PC-9 (cell line): ENCODE measurements around the gene TM9SF1. TPM values are rescaled to one million over a fixed set of nuclear protein-coding genes. Genes with fewer than 3 reads are reported as not detected.

Source experiments
- BruUV-seq: library from RNA; stranded (reverse); fragments of 400-500 nt; replicated peaks from 2 replicates; lab custom pipeline; 2021; lab: Mats Ljungman, UMichigan
- CTCF ChIA-PET: fragments of 300-600 bp; sonication (Branson Sonifier 250); formaldehyde crosslinking; loops from one replicate; lab custom pipeline; 2022; ENCODE audit warnings: antibody characterized with exemption; lab: Charles Lee
- POLR2A ChIA-PET: fragments of 300-600 bp; sonication (Branson Sonifier 250); formaldehyde crosslinking; loops from one replicate; lab custom pipeline; 2022; ENCODE audit warnings: antibody characterized with exemption; ENCODE audit not compliant: unreplicated experiment; lab: Charles Lee
- DNase-seq, 2 experiments: peaks; one replicate each; pipeline versions ENCODE4 v3.0.0 to v3.0.0-alpha.2; 2015 to 2022; ENCODE audit warnings: mixed read lengths in 1 of 2
- H2AFZ ChIP-seq: fragments of 200-600 bp; sonication (generic); 2 replicates; pipeline ENCODE4 v1.8.1; 2017; ENCODE audit warnings: antibody characterized with exemption
- H3F3A ChIP-seq: fragments of 200-600 bp; sonication (generic); 2 replicates; pipeline ENCODE4 v1.8.1; 2017; ENCODE audit warnings: antibody characterized with exemption, mild to moderate bottlenecking, low read depth; ENCODE audit not compliant: insufficient read depth
- H3K27ac ChIP-seq: fragments of 200-600 bp; sonication (generic); 2 replicates; pipeline ENCODE4 v1.6.1; 2016; ENCODE audit warnings: mixed run types
- H3K27me3 ChIP-seq: fragments of 200-600 bp; sonication (generic); 2 replicates; pipeline ENCODE4 v1.6.1; 2016; ENCODE audit warnings: low read depth, mixed run types; ENCODE audit not compliant: insufficient read depth
- H3K36me3 ChIP-seq: fragments of 200-600 bp; sonication (generic); 2 replicates; pipeline ENCODE4 v1.6.1; 2016; ENCODE audit warnings: low read depth, mixed run types
- H3K4me1 ChIP-seq: fragments of 200-600 bp; sonication (generic); replicated peaks from 2 replicates; pipeline ENCODE4 v1.6.1; 2016; ENCODE audit warnings: mixed run types; ENCODE audit not compliant: insufficient read depth
- H3K4me2 ChIP-seq: fragments of 200-600 bp; sonication (generic); 2 replicates; pipeline ENCODE4 v1.6.1; 2017; ENCODE audit warnings: mixed run types
- H3K4me3 ChIP-seq: fragments of 200-600 bp; sonication (generic); 2 replicates; pipeline ENCODE4 v1.6.1; 2016; ENCODE audit warnings: mixed run types
- H3K79me2 ChIP-seq: fragments of 200-600 bp; sonication (generic); 2 replicates; pipeline ENCODE4 v1.6.1; 2017; ENCODE audit warnings: low read depth, mixed run types
- H3K9me2 ChIP-seq: fragments of 200-600 bp; sonication (generic); 2 replicates; pipeline ENCODE4 v1.8.1; 2017; ENCODE audit warnings: mild to moderate bottlenecking; ENCODE audit not compliant: insufficient read depth
- H3K9me3 ChIP-seq: fragments of 200-600 bp; sonication (generic); 2 replicates; pipeline ENCODE4 v1.8.1; 2016; ENCODE audit warnings: low read depth; ENCODE audit not compliant: insufficient read depth
- H4K20me1 ChIP-seq: fragments of 200-600 bp; sonication (generic); 2 replicates; pipeline ENCODE4 v1.8.1; 2017; ENCODE audit not compliant: insufficient read depth
- CTCF ChIP-seq: fragments of 200-600 bp; sonication (generic); conservative IDR thresholded peaks from 2 replicates; pipeline ENCODE4 v1.6.1; 2017; ENCODE audit warnings: mixed run types, antibody characterized with exemption, mild to moderate bottlenecking, moderate library complexity
- EZH2 ChIP-seq: fragments of 200-600 bp; sonication (generic); IDR thresholded peaks from 2 replicates; pipeline ENCODE4 v1.8.0; 2017; ENCODE audit warnings: antibody characterized with exemption, low read depth
- intact Hi-C: fragments of 100-400 bp; cut with micrococcal nuclease; formaldehyde crosslinking; loops from one replicate; pipeline ENCODE4 v1.10.0; 2022; ENCODE audit not compliant: unreplicated experiment
- total RNA-seq: library from RNA; stranded (reverse); gene quantifications from 2 replicates; pipeline ENCODE4 v1.2.3, GENCODE V29; 2021

TM9SF1 gene
- total RNA-seq, 1 experiment from 2014 or later, result 37.3 TPM

GRCh38 chr14:24164518-24164991 lies 30.7 kb downstream of the TM9SF1 start:
- POLR2A ChIA-PET, result no interaction called here

GRCh38 chr14:24162093-24162492 lies 33.1 kb downstream of the TM9SF1 start:
- no peak overlapping the region for H2AFZ ChIP-seq
- TSS peak; percentile 51 for BruUV-seq
- no peaks in the 10 kb centered on the region for H3K27me3 ChIP-seq

More at GRCh38 chr14:24164518-24164991, 30.7 kb downstream of the TM9SF1 start:
- Histone ChIP-seq H3K4me1 (peaks cover 13% of the 10 kb centered on the region), H3K27me3 (no peaks in the 10 kb centered on the region), H3K36me3 (no peaks in the 10 kb centered on the region; the same call in 1 of the 2 replicates), H3F3A (no peaks in the 10 kb centered on the region; the same call in 1 of the 2 replicates), H3K4me2 (no peak overlapping the region), H4K20me1 (no peaks in the 10 kb centered on the region), H3K27ac (no peak overlapping the region), H3K9me2 (no peaks in the 10 kb centered on the region), H3K4me3 (no peak overlapping the region), H3K9me3 (no peaks in the 10 kb centered on the region), H3K79me2 (no peaks in the 10 kb centered on the region), H2AFZ (no peak overlapping the region)
- no peak for DNase-seq
- CTCF ChIA-PET, result no interaction called here
- intact Hi-C loops, result loop anchor here (5.0 kb wide), 1 partner anchor 72 kb away; the partner anchor contains the start of gene PCK2
- TF ChIP-seq EZH2 (no peak), CTCF (no peak)
- BruUV-seq, result no TSS peak

More at GRCh38 chr14:24162093-24162492, 33.1 kb downstream of the TM9SF1 start:
- H3K36me3 ChIP-seq, result no peaks in the 10 kb centered on the region; the same call in 1 of the 2 replicates
- intact Hi-C loops, result loop anchor here (5.0 kb wide), 1 partner anchor 70 kb away; the partner anchor contains the start of gene PCK2
- POLR2A ChIA-PET, result no interaction called here
- no peak overlapping the region for H3K27ac ChIP-seq
- H3K9me2 ChIP-seq, result no peaks in the 10 kb centered on the region
- H3K4me2 ChIP-seq, result 0 out of 2 replicates have a peak overlapping the region, but pooled peaks have one; percentile 76
- no peaks in the 10 kb centered on the region for H3K9me3 ChIP-seq
- H3K79me2 ChIP-seq, result no peaks in the 10 kb centered on the region
- no peaks in the 10 kb centered on the region for H4K20me1 ChIP-seq
- peaks cover 13% of the 10 kb centered on the region for H3K4me1 ChIP-seq
- CTCF ChIA-PET, result interaction anchor here (1.2 kb wide), 2 partner anchors 26 to 52 kb away, joined by 3 to 13 read pairs; partner anchors contain the start of gene IPO4
- no peak for DNase-seq
- H3F3A ChIP-seq, result no peaks in the 10 kb centered on the region; the same call in 1 of the 2 replicates
- TF ChIP-seq EZH2 (no peak), CTCF (no peak)
- no peak overlapping the region for H3K4me3 ChIP-seq
